GM12872 (cell line): ENCODE measurements around the gene UQCRFS1.

Source experiments
- CTCF ChIP-seq: IDR thresholded peaks from 3 replicates; pipeline ENCODE4 v1.5.1; 2011; ENCODE audit warnings: low read depth, mild to moderate bottlenecking, low read length, moderate library complexity; ENCODE audit not compliant: insufficient read depth

Gene UQCRFS1

GRCh38 chr19:29212356-29212647, 649 bp downstream of the UQCRFS1 start:
- TF ChIP-seq CTCF = no peak

DNA sequence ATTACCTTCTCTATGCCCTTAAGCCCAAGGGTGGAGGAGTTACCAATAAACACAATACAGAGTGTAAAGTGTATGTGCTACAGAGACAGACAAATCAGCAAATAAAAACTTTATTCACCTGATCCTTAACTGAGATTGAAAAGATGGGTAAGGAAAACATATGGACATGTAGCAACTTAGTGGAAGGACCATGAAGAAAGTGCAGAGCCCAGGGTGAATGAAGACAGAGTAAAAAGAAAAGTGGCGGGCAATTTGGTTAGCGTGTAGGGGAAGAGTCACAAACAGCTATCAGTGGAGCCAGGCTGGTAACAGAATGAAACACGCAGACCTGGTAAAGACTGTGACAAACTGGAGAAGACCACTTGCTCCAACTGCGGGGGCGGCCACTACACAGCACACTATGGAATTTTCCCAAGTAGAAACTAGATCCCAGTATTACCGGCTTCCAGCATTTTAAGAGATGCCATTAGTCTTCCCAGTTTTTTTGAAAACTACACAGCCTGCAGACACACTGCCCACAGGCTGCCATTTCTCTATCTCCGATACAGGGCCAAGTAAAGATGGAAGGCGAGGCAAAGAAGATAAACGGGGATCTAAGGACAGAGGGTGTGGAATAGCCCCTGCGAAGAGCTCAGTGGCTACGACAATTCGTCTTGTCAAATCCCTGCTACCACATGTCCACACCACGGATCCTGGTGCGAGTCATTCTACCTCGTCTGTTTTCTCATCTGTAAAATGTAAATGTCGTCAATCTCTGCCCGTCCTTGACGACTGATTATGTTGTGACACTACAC, 1.2 kb downstream of the UQCRFS1 start:
- no peak for TF ChIP-seq CTCF

- TF ChIP-seq CTCF = no peak
Measured at GRCh38 chr19:29206453-29206852, 6.5 kb downstream of the UQCRFS1 start.

- TF ChIP-seq CTCF = no peak
Measured at GRCh38 chr19:29202281-29202680, 10.7 kb downstream of the UQCRFS1 start.

DNA sequence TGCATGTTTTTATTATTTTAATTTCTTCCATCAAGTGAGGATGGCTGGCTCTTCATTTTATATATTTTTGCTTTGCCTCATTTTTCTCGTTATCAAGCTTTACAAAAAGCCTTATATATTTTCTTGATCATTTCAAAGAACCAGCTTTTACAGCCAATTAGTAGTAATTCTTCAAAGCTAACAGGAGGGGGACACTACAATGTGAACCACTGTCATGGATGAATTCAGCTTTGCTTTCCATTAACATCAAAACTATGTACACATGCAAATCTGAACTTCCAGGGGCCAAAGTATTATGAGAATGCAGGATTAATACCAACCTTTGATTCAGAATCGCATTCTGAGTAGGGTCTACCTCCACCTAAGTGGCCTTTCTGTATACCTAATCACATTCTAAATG, 11.1 kb downstream of the UQCRFS1 start:
- no peak for TF ChIP-seq CTCF

DNA sequence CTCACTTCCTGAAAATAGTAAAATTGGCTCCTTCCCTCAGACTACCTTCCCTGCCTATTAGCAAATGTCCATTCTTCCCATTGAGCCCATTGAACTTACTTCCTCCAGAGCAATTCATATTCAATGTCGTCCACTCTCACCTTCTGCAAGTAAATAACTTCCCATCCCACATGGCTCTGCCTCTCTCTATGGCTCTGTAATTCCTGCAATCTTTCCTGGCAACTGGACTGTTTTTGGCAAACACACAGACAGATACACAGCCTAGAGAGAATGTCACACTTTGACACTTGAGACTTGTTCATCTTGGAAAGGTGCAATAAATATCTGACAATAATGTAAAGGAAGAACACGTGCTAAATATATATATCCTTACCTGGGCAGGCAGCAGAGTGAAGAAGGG, 18.3 kb downstream of the UQCRFS1 start:
- TF ChIP-seq CTCF = no peak

- TF ChIP-seq CTCF = no peak
Measured at GRCh38 chr19:29193155-29193554, 19.8 kb downstream of the UQCRFS1 start.
